H1 (cell line): ENCODE data around the gene TRDN.

Source experiments
- ATF3 ChIP-seq: IDR thresholded peaks from 2 replicates; pipeline ENCODE4 v1.6.1; 2011; ENCODE audit warnings: low read depth, mild to moderate bottlenecking, low read length; ENCODE audit not compliant: insufficient read depth
- BRCA1 ChIP-seq: IDR thresholded peaks from 2 replicates; pipeline ENCODE4 v1.6.1; 2012; ENCODE audit warnings: low read depth, low read length, improper control_type of control experiment
- CHD7 ChIP-seq: fragments of 300-600 bp; sonication (generic); IDR thresholded peaks from 2 replicates; pipeline ENCODE4 v1.7.1; 2012; ENCODE audit warnings: low read length, moderate library complexity, mild to moderate bottlenecking, inconsistent platforms; ENCODE audit not compliant: insufficient replicate concordance
- CREB1 ChIP-seq: IDR thresholded peaks from 2 replicates; pipeline ENCODE4 v1.6.1; 2012; ENCODE audit warnings: inconsistent platforms
- CTCF ChIP-seq, 3 experiments: IDR thresholded peaks; 1 replicate in 2 of 3; 2 replicates in 1 of 3; pipeline versions ENCODE4 v1.5.1 to v1.6.1; 2011; ENCODE audit warnings: low read length in 3 of 3, mild to moderate bottlenecking in 3 of 3, inconsistent platforms in 2 of 3, low read depth in 1 of 3, moderate library complexity in 1 of 3; ENCODE audit not compliant: insufficient read depth in 1 of 3; ENCODE audit errors: control extremely low read depth in 1 of 3
- EZH2 ChIP-seq: fragments of 200-600 bp; sonication (generic); IDR thresholded peaks from 2 replicates; pipeline ENCODE4 v1.7.1; 2012; ENCODE audit warnings: low read depth, mild to moderate bottlenecking, moderate library complexity, low read length, inconsistent platforms; ENCODE audit not compliant: severe bottlenecking
- JUND ChIP-seq: IDR thresholded peaks from 2 replicates; pipeline ENCODE4 v1.6.1; 2011; ENCODE audit warnings: mild to moderate bottlenecking, improper control_type of control experiment, low read length
- MAX ChIP-seq: IDR thresholded peaks from 2 replicates; pipeline ENCODE4 v1.6.1; 2012; ENCODE audit warnings: inconsistent platforms
- POLR2A ChIP-seq, 2 experiments: IDR thresholded peaks; 1 replicate in 1 of 2; 2 replicates in 1 of 2; pipeline ENCODE4 v1.6.1; 2011; ENCODE audit warnings: low read depth in 2 of 2, low read length in 2 of 2, mild to moderate bottlenecking in 2 of 2; ENCODE audit errors: control extremely low read depth in 1 of 2
- RXRA ChIP-seq: IDR thresholded peaks from 2 replicates; pipeline ENCODE4 v1.6.1; 2011; ENCODE audit warnings: low read depth, mild to moderate bottlenecking, low read length, moderate library complexity; ENCODE audit not compliant: insufficient read depth
- TAF1 ChIP-seq: IDR thresholded peaks from 2 replicates; pipeline ENCODE4 v1.6.1; 2011; ENCODE audit warnings: mild to moderate bottlenecking, low read depth, low read length
- TEAD4 ChIP-seq: IDR thresholded peaks from 2 replicates; pipeline ENCODE4 v1.6.1; 2012; ENCODE audit warnings: low read depth, low read length, inconsistent platforms, mixed read lengths
- YY1 ChIP-seq: IDR thresholded peaks from 2 replicates; pipeline ENCODE4 v1.6.1; 2011; ENCODE audit warnings: low read depth, mild to moderate bottlenecking, low read length
- ZNF274 ChIP-seq: IDR thresholded peaks from 2 replicates; pipeline ENCODE4 v1.7.0; 2012; ENCODE audit warnings: low read length, borderline replicate concordance; ENCODE audit errors: extremely low read depth

- no peak for TF ChIP-seq ATF3
- TF ChIP-seq CTCF (IDR thresholded peaks at IDR 0.05; ENCODE audit: control extremely low read depth in 1 of 3, insufficient read depth in 1 of 3, low read depth in 1 of 3, low read length in 3 of 3): no peak
- no peak for TF ChIP-seq CHD7
- TF ChIP-seq ZNF274: no peak
- TF ChIP-seq BRCA1: no peak
- TF ChIP-seq CREB1: no peak
- TF ChIP-seq EZH2: no peak
- no peak for TF ChIP-seq YY1
- TF ChIP-seq POLR2A (IDR thresholded peaks at IDR 0.05; ENCODE audit: control extremely low read depth in 1 of 2, low read depth in 2 of 2, low read length in 2 of 2): no peak
- TF ChIP-seq MAX: no peak
- no peak for TF ChIP-seq TAF1
- TF ChIP-seq JUND: no peak
- TF ChIP-seq RXRA: no peak
- TF ChIP-seq TEAD4: no peak
Observed at GRCh38 chr6:123515715-123516114, 121.0 kb downstream of the TRDN start.
